ENCODE data around the gene TBC1D12. TPM values are rescaled to one million over a fixed set of nuclear protein-coding genes. Genes with fewer than 3 reads are reported as not detected.
"Not testable (repeated sequence)": the region's sequence is repeated elsewhere in the genome, so short reads cannot be mapped to it uniquely, and the experiment has no call there.

TBC1D12 gene
- polyA plus RNA-seq (2013, experiment 1 of 2; ENCODE audit: insufficient read length): 6.3 TPM
- polyA plus RNA-seq (2013, experiment 2 of 2; ENCODE audit: insufficient read length): 8.4 TPM

- DNase-seq: peak; percentile 96
Observed at GRCh38 chr10:94402204-94402842, at the start of gene TBC1D12. Gene TBC1D12 (plus strand): TSS chr10:94402541. CDS start chr10:94402614, 73 bp downstream.

DNA sequence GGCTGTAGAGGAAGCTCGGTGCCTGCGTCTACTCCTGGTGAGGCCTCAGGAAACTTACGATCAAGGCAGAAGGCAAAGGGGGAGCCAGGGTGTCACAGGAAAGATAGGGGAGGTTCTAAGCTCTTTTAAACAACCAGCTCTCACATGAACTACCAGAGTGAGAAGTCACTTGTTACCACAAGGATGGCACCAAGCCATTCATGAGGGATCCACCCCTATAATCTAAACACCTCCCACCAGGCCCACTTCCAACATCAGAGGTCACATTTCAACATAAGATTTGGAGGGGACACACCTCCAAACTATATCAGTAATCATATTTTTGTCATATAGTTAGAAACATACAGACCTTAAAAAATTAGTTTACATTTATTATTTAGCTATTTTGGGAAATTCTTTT lies 49.0 kb upstream of the TBC1D12 start:
- DNase-seq: no peak

- DNase-seq: no peak
Observed at GRCh38 chr10:94355841-94356240, 46.5 kb upstream of the TBC1D12 start.

- DNase-seq: no peak
Observed at GRCh38 chr10:94357193-94357592, 45.1 kb upstream of the TBC1D12 start.

- peak; percentile 91 for DNase-seq
Observed at GRCh38 chr10:94358480-94358879, 43.9 kb upstream of the TBC1D12 start.

DNA sequence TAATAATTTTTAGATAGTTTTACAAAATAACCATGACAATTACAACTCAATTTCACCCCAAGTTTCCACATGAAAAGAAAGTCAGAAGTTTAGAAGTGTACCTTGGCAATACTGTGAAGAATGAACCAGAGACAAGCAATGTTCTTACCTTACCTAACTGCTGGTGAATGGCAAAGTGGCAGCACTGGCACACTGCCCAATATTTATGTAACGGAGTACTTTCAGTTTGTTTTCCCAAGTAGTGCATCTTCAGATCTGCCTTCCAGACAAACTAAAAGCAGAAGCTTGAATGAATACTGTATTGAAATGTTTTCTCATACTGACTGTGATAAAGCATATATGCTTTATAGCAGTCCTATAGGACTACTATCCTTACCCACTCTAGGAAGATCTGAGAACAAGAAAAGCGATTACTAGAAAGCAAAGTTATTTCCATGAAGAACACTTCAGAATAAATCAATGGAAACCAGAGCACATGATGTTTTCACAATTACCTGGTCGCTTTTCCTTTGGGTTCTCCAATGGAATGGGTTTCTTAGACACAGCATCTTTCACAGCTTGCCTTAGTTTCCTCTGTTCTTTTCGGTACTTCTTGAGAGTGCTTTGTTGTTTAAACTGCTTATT lies 41.1 kb upstream of the TBC1D12 start:
- DNase-seq: no peak

DNA sequence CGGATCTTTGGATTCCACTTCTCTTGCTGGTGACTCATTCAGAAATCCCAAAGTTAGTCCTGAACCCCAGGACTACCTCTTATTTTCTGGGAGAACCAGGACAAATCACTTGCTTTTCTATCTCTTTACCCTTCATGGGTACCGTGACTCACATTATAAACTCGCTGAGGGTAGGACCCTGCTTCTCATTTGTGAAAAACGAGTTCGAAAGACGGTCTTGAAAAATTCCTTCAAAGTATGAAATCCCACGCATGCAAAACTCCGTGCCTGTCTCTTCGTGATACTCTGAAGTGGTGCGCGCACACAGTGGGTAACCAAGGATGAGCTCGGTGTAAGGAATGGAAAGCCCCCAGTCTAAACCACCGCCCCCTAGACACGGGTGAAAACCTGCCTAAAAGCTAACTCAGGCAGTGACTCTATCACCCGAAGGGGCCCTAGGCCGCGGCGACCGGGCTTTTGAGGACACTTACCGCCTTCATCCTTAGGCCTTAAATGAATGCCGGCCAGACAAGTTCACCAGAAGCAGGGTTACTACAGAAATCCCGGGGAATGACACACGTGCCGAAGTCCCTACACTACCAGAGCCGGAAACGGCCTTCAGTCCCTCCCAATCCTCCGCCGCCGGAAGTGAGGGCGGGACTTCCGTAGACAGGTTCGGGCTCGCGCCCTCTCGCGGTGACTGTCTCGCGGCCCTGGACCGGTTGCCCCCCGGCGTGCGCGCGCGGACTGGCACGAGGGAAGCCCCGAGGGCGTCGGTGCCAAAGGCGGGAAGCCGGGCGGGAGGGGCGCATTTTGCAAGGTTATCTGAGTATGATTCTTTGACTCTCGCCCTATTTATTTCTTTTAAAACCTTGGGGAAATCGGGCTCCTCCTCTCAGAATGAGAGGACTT lies 39.7 kb upstream of the TBC1D12 start, which contains the start of gene NOC3L:
Gene NOC3L, minus strand, starts transcription at position 580 of the 891 bp plus-strand sequence. Its CDS starts 101 bp downstream, at position 479.
- peak; percentile 96 for DNase-seq

DNA sequence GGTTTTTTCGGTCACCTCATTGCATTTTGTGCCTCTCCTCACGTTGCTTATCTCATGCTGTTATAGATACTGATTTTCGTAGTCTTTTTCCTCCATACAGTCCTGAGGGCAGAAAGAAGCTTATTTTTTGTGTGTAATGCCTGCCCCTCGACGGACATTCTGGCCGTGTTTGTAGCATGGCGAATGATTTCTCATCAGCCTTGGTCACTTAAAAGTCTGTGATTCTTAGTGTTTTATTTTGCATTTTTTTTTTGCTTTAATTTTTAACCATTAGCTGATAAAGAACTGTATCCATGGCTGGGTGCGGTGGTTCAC lies 39.1 kb upstream of the TBC1D12 start:
- no peak for DNase-seq

- DNase-seq: no peak
Observed at GRCh38 chr10:94364482-94364881, 37.9 kb upstream of the TBC1D12 start.

DNA sequence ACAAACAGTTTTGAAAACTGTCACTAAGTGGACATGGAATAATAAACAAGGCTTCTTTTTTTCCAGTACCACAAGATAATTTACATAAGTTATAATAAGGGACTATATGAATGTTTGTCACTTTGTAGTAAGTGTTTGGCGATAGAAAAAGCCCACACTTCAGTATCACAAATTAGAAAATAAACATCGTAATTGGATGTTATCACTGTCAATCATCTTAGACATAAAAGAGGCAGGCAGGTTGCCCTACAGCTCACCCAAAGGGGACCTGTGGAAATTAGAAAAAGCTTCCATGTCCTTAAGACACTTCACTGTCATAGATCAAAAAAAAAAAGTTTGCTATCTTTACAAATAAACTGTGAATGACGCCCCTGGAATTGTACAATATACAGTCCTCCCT lies 36.0 kb upstream of the TBC1D12 start:
- DNase-seq: no peak

DNA sequence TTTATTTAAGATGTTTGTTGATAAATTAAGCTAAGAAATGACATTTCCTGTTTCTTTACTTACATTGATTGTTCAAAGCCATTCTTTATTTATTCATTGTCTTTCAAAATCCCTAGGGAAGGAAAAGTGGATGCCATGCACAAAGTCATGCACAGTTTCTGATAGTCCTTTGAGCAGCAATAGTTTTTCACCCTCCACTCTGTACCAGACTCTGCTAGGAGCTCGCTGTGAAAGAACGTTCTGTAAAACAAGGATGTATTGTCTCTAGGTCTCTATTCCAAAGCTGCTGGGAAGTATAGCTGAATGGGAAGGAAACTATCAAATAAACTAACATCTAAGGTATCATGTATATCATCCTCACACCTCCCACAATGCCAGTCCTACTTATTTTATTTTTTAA lies 31.8 kb upstream of the TBC1D12 start:
- no peak for DNase-seq

DNA sequence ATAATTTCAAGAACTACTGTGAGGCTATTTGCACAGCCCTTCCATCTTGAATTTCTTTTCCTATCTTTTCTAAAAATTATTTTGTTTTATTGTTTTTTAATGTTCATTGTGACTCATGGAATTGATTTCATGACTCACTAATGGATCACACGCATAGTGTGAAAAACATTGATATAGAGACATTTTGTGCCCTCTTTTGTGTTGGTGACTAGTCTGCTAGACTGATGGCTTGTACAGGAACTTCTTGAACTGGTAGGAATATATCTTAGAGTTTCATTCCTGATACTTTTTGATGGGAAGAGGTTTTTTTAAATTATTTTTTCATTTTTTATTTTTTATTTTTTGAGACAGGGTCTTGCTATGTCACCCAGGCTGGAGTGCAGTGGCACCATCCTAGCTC lies 27.0 kb upstream of the TBC1D12 start:
- no peak for DNase-seq

DNA sequence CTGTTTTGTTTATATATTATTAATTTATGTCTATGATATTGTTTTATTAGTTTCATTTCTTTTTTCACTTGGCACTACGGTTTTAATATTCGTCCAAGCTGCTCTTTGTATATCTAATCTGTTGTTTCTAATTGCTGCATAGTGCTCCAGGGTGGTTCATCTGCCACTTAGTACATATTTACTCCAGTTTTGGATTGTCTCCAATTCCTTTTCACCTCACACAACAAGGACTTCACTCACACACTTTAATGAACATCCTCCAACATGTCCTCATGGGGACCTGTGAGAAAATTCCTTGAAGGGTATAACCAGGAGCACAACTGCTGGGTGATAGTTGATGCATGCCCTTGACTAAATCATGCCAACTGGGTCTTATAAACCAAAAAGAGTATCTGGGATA lies 25.5 kb upstream of the TBC1D12 start:
- DNase-seq: no peak

DNA sequence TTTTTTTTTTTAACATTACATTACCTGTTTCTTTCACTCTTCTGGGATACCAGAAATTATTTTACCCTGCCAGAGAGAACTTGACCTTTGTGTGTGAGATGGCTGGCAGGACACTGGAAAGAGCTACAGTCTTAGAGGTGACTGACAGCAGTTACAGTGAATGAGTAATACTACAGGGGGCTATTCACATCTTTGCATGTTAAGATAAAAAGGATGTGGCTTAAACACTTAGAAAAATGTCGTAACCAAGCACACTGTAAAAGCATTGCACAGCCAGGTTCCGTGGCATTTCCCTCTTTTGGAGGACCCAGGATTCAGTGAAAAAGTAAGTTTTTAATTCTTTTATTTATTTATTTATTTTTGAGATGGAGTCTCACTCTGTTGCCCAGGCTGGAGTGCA lies 18.8 kb upstream of the TBC1D12 start:
- DNase-seq: no peak

DNA sequence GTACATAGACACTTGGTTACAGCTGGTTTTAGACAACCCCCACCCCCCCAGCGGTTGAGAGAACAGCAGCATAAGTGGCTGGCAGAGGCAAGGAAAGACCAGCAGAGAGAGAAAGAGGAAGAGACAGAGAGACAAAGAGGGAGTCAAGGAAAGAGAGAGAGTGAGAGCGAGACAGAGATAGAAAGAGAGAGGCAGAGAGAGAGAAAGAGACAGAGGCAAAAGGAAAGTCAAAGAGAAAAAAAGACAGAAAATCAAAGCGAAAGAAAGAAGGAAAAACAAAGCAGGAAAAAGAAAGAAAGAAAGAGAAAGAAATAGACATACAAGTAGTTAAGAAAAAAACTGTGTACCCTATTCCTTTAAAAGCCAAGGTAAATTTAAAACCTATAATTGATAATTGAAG lies 16.6 kb upstream of the TBC1D12 start:
- not testable (repeated sequence) for DNase-seq

DNA sequence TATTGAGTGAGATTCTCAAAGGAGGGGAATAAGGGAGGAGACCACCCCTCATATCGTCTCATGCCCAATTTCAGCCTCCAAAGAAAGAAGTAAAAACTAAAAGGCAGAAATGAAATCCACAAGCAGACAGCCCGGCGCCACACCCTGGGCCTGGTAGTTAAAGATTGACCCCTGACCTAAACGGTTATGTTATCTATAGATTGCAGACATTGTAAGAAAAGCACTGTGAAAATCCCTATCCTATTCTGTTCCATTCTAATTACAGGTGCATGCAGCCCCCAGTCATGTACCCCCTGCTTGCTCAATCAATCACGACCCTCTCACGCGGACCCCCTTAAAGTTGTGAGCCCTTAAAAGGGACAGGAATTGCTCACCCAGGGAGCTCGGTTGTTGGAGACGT lies 10.2 kb upstream of the TBC1D12 start:
- not testable (repeated sequence) for DNase-seq

- DNase-seq: peak; percentile 65
Observed at GRCh38 chr10:94397549-94398370, 4.6 kb upstream of the TBC1D12 start.

- no peak for DNase-seq
Observed at GRCh38 chr10:94398762-94399161, 3.6 kb upstream of the TBC1D12 start.

- peak; percentile 46 for DNase-seq
Observed at GRCh38 chr10:94402843-94403379, 570 bp downstream of the TBC1D12 start.

- DNase-seq: peak; percentile 58
Observed at GRCh38 chr10:94403380-94404213, 1.3 kb downstream of the TBC1D12 start.

DNA sequence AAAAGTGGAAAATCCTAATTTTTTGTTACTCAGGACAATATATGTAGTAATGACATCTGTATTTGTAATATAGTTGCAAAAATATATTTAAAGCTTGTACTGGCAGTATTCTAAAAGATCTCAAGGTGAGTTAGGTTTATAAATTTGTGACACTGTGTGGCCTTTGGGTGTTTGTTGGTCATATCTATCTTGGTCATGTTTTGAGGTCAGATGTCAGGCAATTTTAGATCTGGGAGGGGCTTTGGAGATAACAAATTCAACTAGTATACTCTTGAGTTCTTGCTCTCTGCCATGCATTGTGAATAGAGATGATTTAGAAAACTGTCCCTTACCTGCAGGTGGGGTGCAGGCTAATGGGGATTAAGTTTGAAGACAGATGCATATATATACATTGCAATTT lies 3.1 kb downstream of the TBC1D12 start:
- DNase-seq: no peak

Data from fibroblast of skin of scalp (primary cell).